Uterus (tissue), 4 donors: Measurements from ENCODE around the gene QKI. TPM values are rescaled to one million over a fixed set of nuclear protein-coding genes. Genes with fewer than 3 reads are reported as not detected.
"Not testable (repeated sequence)": the region's sequence is repeated elsewhere in the genome, so short reads cannot be mapped to it uniquely, and the experiment has no call there.

ENCODE experiments used
- DNase-seq, 2 donors: peaks; one replicate each; pipeline ENCODE4 v3.0.0-alpha.2; 2019 to 2020
- H3K27ac ChIP-seq, 2 donors: fragments of 200-600 bp; sonication (generic); 1 replicate in 1 of 2; 2 replicates in 1 of 2; pipeline ENCODE4 v1.5.1; 2016 to 2018
- H3K27me3 ChIP-seq, 2 donors: fragments of 200-600 bp; sonication (generic); one replicate each; pipeline ENCODE4 v1.5.1; 2018 to 2019; ENCODE audit warnings: control low read depth in 1 of 2
- H3K36me3 ChIP-seq, 2 donors: fragments of 200-600 bp; sonication (generic); one replicate each; pipeline ENCODE4 v1.5.1; 2019; ENCODE audit warnings: control low read depth in 1 of 2
- H3K4me1 ChIP-seq, 2 donors: fragments of 200-600 bp; sonication (generic); one replicate each; pipeline ENCODE4 v1.5.1; 2018 to 2019; ENCODE audit warnings: control low read depth in 1 of 2
- H3K4me3 ChIP-seq, 2 donors: fragments of 200-600 bp; sonication (generic); 1 replicate in 1 of 2; 2 replicates in 1 of 2; pipeline ENCODE4 v1.5.1; 2018 to 2019; ENCODE audit warnings: mild to moderate bottlenecking in 1 of 2
- H3K9me3 ChIP-seq, 2 donors: fragments of 200-600 bp; sonication (generic); one replicate each; pipeline ENCODE4 v1.5.1; 2019; ENCODE audit warnings: control low read depth in 1 of 2
- CTCF ChIP-seq, 4 experiments: fragments of 200-600 bp in 2 of 4; fragments of 450-650 bp in 2 of 4; sonication (generic) in 2 of 4; IDR thresholded peaks; one replicate each; pipeline ENCODE4 v1.5.1; 2016 to 2019; ENCODE audit warnings: antibody characterized with exemption in 4 of 4, mild to moderate bottlenecking in 2 of 4, moderate library complexity in 1 of 4
- POLR2A ChIP-seq, 2 donors: fragments of 450-650 bp; IDR thresholded peaks; one replicate each; pipeline ENCODE4 v1.6.1; 2016; ENCODE audit warnings: antibody characterized with exemption in 2 of 2, mild to moderate bottlenecking in 1 of 2, moderate library complexity in 1 of 2
- intact Hi-C: fragments of 100-400 bp; cut with DNase I; formaldehyde crosslinking; loops from one replicate; pipeline ENCODE4 v1.15.1; 2023; ENCODE audit warnings: low total_unique reads
- total RNA-seq, 4 donors: library from RNA; depleted of rRNA in 3 of 4; stranded (reverse); fragments of >200 nt in 3 of 4; gene quantifications; one replicate each; pipeline versions ENCODE4 v1.1.0 to v1.2.4, GENCODE V29; 2014 to 2023
- donor health status: DM: yes; HTN: yes; CAD: no.

Gene QKI
- total RNA-seq, 4 donors from 2014 or later = 93.5 to 213 (median 164) TPM

GRCh38 chr6:163376187-163376586 is 38.3 kb upstream of the QKI start:
- no peaks in the 10 kb centered on the region for H3K36me3 ChIP-seq
- no peak overlapping the region for H3K4me3 ChIP-seq
- intact Hi-C loops = no loop called here
- no peak overlapping the region for H3K27ac ChIP-seq
- H3K9me3 ChIP-seq = no peaks in the 10 kb centered on the region
- H3K4me1 ChIP-seq = no peaks in the 10 kb centered on the region
- no peak for TF ChIP-seq POLR2A (IDR thresholded peaks at IDR 0.05)
- TF ChIP-seq CTCF (IDR thresholded peaks at IDR 0.05) = no peak
- DNase-seq = no peak
- H3K27me3 ChIP-seq = no peaks in the 10 kb centered on the region

GRCh38 chr6:163377561-163377960 is 37.0 kb upstream of the QKI start:
- intact Hi-C loops = no loop called here
- H3K36me3 ChIP-seq = no peaks in the 10 kb centered on the region
- H3K27ac ChIP-seq = no peak overlapping the region
- TF ChIP-seq CTCF (IDR thresholded peaks at IDR 0.05) (no peak), POLR2A (IDR thresholded peaks at IDR 0.05) (no peak)
- H3K4me1 ChIP-seq = no peaks in the 10 kb centered on the region
- H3K4me3 ChIP-seq = no peak overlapping the region
- DNase-seq = no peak
- no peaks in the 10 kb centered on the region for H3K27me3 ChIP-seq
- H3K9me3 ChIP-seq = no peaks in the 10 kb centered on the region

GRCh38 chr6:163380216-163380615 is 34.3 kb upstream of the QKI start:
- TF ChIP-seq CTCF (IDR thresholded peaks at IDR 0.05) = no peak
- no peaks in the 10 kb centered on the region for H3K4me1 ChIP-seq
- no peaks in the 10 kb centered on the region for H3K36me3 ChIP-seq
- H3K27me3 ChIP-seq = no peaks in the 10 kb centered on the region
- no peak overlapping the region for H3K4me3 ChIP-seq
- intact Hi-C loops = no loop called here
- H3K9me3 ChIP-seq = no peaks in the 10 kb centered on the region
- no peak for DNase-seq
- H3K27ac ChIP-seq = no peak overlapping the region

GRCh38 chr6:163381118-163381756 is 33.3 kb upstream of the QKI start:
- intact Hi-C loops = no loop called here
- Histone ChIP-seq H3K27ac (no peak overlapping the region), H3K36me3 (no peaks in the 10 kb centered on the region), H3K9me3 (no peaks in the 10 kb centered on the region), H3K27me3 (no peaks in the 10 kb centered on the region), H3K4me3 (no peak overlapping the region), H3K4me1 (no peaks in the 10 kb centered on the region)
- no peak for TF ChIP-seq POLR2A (IDR thresholded peaks at IDR 0.05)
- TF ChIP-seq CTCF (IDR thresholded peaks at IDR 0.05) = no peak
- no peak for DNase-seq

- H3K4me3 ChIP-seq, H3K27ac ChIP-seq, intact Hi-C loops, DNase-seq, H3K4me1 ChIP-seq, H3K9me3 ChIP-seq, H3K36me3 ChIP-seq, H3K27me3 ChIP-seq: not testable (repeated sequence)
These were observed 31.1 kb upstream of the QKI start for GRCh38 chr6:163383396-163383795.

- intact Hi-C loops = no loop called here
- no peak overlapping the region for H3K27ac ChIP-seq
- no peak for DNase-seq
- no peak for TF ChIP-seq CTCF (IDR thresholded peaks at IDR 0.05)
- TF ChIP-seq POLR2A (IDR thresholded peaks at IDR 0.05) = no peak
- H3K4me3 ChIP-seq = no peak overlapping the region
- no peaks in the 10 kb centered on the region for H3K36me3 ChIP-seq
- no peaks in the 10 kb centered on the region for H3K27me3 ChIP-seq
- no peaks in the 10 kb centered on the region for H3K9me3 ChIP-seq
- H3K4me1 ChIP-seq = no peaks in the 10 kb centered on the region
These were observed 30.6 kb upstream of the QKI start for GRCh38 chr6:163383912-163384311.
